Hepatocyte (in vitro differentiated cells): ENCODE results near the gene LMOD1.

Experiments used
- EZH2 ChIP-seq: fragments of 200-600 bp; sonication (generic); IDR thresholded peaks from 2 replicates; pipeline ENCODE4 v1.6.1; 2016; ENCODE audit warnings: antibody characterized with exemption, mild to moderate bottlenecking, borderline replicate concordance
- EZH2phosphoT487 ChIP-seq: fragments of 200-600 bp; sonication (generic); IDR thresholded peaks from one replicate; pipeline ENCODE4 v1.6.1; 2018; ENCODE audit warnings: antibody characterized with exemption, mild to moderate bottlenecking, low read depth, moderate library complexity; ENCODE audit not compliant: unreplicated experiment, severe bottlenecking
- TF ChIP-seq, protein P1 (sequence below): fragments of 200-600 bp; sonication (generic); IDR thresholded peaks from 2 replicates; pipeline ENCODE4 v1.5.1; 2016; ENCODE audit warnings: antibody characterized with exemption, mild to moderate bottlenecking; ENCODE audit not compliant: poor library complexity

DNA sequence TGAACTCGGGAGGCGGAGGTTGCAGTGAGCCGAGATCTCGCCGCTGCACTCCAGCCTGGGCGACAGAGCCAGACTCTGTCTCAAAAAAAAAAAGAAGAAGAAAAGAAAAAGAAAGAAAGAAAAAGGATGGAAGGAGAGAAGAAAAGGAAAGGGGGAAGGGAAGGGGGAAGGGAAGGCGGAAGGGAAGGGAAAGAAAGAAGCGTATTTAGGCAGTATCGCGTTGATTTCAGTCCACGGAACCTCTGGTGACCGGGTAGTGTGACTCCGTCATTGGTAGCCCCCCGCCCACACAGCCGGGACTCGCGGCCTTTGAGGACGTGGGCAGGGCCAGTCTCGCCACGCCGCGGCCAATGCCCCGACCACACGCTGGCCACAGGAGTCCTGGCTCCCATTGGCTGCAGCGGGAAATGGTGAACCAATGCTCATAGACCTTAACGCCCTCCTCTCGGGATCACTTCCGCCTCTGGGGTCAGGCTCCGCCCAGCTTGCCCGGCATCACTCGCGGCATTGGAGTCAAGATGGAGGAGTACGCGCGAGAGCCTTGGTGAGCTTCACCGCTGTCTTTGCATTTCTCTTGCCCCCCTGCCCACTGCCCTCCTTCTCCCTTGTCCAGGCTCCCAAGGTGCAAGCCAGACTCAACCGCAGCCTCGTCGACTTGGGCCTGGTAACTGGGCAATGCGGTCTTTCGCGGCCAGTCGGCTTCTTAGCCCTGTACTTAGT, 8.8 kb upstream of the LMOD1 start, which contains the start of gene TIMM17A:
- TF ChIP-seq, protein P1, sequence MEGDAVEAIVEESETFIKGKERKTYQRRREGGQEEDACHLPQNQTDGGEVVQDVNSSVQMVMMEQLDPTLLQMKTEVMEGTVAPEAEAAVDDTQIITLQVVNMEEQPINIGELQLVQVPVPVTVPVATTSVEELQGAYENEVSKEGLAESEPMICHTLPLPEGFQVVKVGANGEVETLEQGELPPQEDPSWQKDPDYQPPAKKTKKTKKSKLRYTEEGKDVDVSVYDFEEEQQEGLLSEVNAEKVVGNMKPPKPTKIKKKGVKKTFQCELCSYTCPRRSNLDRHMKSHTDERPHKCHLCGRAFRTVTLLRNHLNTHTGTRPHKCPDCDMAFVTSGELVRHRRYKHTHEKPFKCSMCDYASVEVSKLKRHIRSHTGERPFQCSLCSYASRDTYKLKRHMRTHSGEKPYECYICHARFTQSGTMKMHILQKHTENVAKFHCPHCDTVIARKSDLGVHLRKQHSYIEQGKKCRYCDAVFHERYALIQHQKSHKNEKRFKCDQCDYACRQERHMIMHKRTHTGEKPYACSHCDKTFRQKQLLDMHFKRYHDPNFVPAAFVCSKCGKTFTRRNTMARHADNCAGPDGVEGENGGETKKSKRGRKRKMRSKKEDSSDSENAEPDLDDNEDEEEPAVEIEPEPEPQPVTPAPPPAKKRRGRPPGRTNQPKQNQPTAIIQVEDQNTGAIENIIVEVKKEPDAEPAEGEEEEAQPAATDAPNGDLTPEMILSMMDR: no peak
- TF ChIP-seq EZH2 (no peak), EZH2phosphoT487 (no peak)
